VCaP (cell line): Measurements from ENCODE around the gene PERCC1.
A peak's percentile ranks its signal among the peaks of the same experiment; 100 is the strongest.
"Not testable (repeated sequence)": the region's sequence is repeated elsewhere in the genome, so short reads cannot be mapped to it uniquely, and the experiment has no call there.

Experiments used
- H3K27ac ChIP-seq: fragments of 450-650 bp; 2 replicates; pipeline ENCODE4 v1.5.1; 2017
- CTCF ChIP-seq: fragments of 450-650 bp; conservative IDR thresholded peaks from 2 replicates; pipeline ENCODE4 v1.5.1; 2017; ENCODE audit warnings: mild to moderate bottlenecking, moderate library complexity

Gene PERCC1

GRCh38 chr16:1474082-1474795 lies 43.4 kb downstream of the PERCC1 start:
- H3K27ac ChIP-seq = peak overlapping the region; percentile 77
- no peak for TF ChIP-seq CTCF

GRCh38 chr16:1474796-1475551 lies 44.1 kb downstream of the PERCC1 start, which contains the start of gene CLCN7:
Gene CLCN7, minus strand, starts transcription at chr16:1475028. Its CDS starts 54 bp downstream, at chr16:1474974.
- no peak for TF ChIP-seq CTCF
- H3K27ac ChIP-seq = peak within 1 kb of the TSS; percentile 77

GRCh38 chr16:1475552-1476114 lies 44.8 kb downstream of the PERCC1 start:
- peak overlapping the region; percentile 77 for H3K27ac ChIP-seq

GRCh38 chr16:1477033-1477432 lies 46.2 kb downstream of the PERCC1 start:
- no peak overlapping the region for H3K27ac ChIP-seq
- no peak for TF ChIP-seq CTCF

More at GRCh38 chr16:1475552-1476114, 44.8 kb downstream of the PERCC1 start:
- TF ChIP-seq CTCF = no peak

GRCh38 chr16:1478937-1479336 lies 48.1 kb downstream of the PERCC1 start:
- H3K27ac ChIP-seq = not testable (repeated sequence)

GRCh38 chr16:1481906-1482835 lies 51.3 kb downstream of the PERCC1 start:
- no peak for TF ChIP-seq CTCF
- no peak overlapping the region for H3K27ac ChIP-seq
